Chondrocyte (in vitro differentiated cells): ENCODE data around the gene EFCAB10. TPM values are rescaled to one million over a fixed set of nuclear protein-coding genes. Genes with fewer than 3 reads are reported as not detected.

Source experiments
- DNase-seq: peaks from one replicate; pipeline ENCODE4 v3.0.0; 2021; ENCODE audit warnings: mixed read lengths, low spot score
- H3K27ac Mint-ChIP-seq: one replicate; pipeline ENCODE4 v1.8.0; 2021; ENCODE audit warnings: mild to moderate bottlenecking, moderate library complexity, mixed read lengths; ENCODE audit not compliant: unreplicated experiment
- H3K27me3 Mint-ChIP-seq: 2 replicates; pipeline ENCODE4 v1.8.0; 2021; ENCODE audit warnings: low read depth, mixed read lengths
- H3K36me3 Mint-ChIP-seq: 2 replicates; pipeline ENCODE4 v1.8.0; 2021; ENCODE audit warnings: low read depth, mixed read lengths
- H3K4me1 Mint-ChIP-seq: 2 replicates; pipeline ENCODE4 v1.8.0; 2021; ENCODE audit warnings: low read depth, mild to moderate bottlenecking, mixed read lengths
- H3K4me3 Mint-ChIP-seq: one replicate; pipeline ENCODE4 v1.8.0; 2021; ENCODE audit warnings: mild to moderate bottlenecking, moderate library complexity, mixed read lengths; ENCODE audit not compliant: unreplicated experiment
- H3K9me3 Mint-ChIP-seq: 2 replicates; pipeline ENCODE4 v1.8.0; 2021; ENCODE audit warnings: low read depth, mixed read lengths
- total RNA-seq: library from RNA; stranded (reverse); gene quantifications from 3 replicates; pipeline ENCODE4 v1.2.1, GENCODE V29; 2021
- TF ChIP-seq, protein P1 (sequence below): fragments of 200-600 bp; sonication (generic); IDR thresholded peaks from 2 replicates; pipeline ENCODE4 v1.5.0; 2021; ENCODE audit warnings: antibody characterized with exemption, mild to moderate bottlenecking, moderate library complexity

Gene EFCAB10
- total RNA-seq, 1 donor from 2014 or later: not detected

DNA sequence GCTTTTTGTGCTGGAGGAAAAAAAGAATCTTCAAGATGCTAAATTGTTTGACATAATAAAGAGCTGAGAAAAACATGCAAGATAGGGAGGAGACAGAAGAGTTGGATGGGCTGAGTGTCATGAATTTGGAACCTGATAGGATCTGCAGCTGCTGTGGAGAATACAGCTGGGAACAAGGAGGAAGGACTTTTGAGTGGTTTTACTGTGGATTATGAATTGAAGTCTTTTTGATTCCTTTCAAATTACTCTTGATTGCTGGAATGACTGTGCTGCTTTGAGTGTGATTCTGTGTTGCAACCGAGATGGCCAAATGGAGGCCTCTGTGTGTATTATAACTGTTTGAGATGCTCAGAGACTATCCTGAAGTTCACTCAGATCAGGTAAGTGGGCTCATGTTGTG is 4.0 kb downstream of the EFCAB10 start:
- DNase-seq: no peak
- TF ChIP-seq, protein P1, sequence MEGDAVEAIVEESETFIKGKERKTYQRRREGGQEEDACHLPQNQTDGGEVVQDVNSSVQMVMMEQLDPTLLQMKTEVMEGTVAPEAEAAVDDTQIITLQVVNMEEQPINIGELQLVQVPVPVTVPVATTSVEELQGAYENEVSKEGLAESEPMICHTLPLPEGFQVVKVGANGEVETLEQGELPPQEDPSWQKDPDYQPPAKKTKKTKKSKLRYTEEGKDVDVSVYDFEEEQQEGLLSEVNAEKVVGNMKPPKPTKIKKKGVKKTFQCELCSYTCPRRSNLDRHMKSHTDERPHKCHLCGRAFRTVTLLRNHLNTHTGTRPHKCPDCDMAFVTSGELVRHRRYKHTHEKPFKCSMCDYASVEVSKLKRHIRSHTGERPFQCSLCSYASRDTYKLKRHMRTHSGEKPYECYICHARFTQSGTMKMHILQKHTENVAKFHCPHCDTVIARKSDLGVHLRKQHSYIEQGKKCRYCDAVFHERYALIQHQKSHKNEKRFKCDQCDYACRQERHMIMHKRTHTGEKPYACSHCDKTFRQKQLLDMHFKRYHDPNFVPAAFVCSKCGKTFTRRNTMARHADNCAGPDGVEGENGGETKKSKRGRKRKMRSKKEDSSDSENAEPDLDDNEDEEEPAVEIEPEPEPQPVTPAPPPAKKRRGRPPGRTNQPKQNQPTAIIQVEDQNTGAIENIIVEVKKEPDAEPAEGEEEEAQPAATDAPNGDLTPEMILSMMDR: no peak
- Mint-ChIP-seq H3K4me1 (peaks cover 11% of the 10 kb centered on the region), H3K4me3 (no peak overlapping the region), H3K36me3 (no peaks in the 10 kb centered on the region), H3K27me3 (no peaks in the 10 kb centered on the region), H3K9me3 (no peaks in the 10 kb centered on the region), H3K27ac (no peak overlapping the region)

- TF ChIP-seq, protein P1: no peak
- no peaks in the 10 kb centered on the region for H3K4me1 Mint-ChIP-seq
- H3K36me3 Mint-ChIP-seq: peaks cover 12% of the 10 kb centered on the region
- DNase-seq: no peak
- no peak overlapping the region for H3K27ac Mint-ChIP-seq
- H3K9me3 Mint-ChIP-seq: no peaks in the 10 kb centered on the region
- no peaks in the 10 kb centered on the region for H3K27me3 Mint-ChIP-seq
- H3K4me3 Mint-ChIP-seq: no peak overlapping the region
Measured at GRCh38 chr7:105571891-105572290, 9.4 kb downstream of the EFCAB10 start.

DNA sequence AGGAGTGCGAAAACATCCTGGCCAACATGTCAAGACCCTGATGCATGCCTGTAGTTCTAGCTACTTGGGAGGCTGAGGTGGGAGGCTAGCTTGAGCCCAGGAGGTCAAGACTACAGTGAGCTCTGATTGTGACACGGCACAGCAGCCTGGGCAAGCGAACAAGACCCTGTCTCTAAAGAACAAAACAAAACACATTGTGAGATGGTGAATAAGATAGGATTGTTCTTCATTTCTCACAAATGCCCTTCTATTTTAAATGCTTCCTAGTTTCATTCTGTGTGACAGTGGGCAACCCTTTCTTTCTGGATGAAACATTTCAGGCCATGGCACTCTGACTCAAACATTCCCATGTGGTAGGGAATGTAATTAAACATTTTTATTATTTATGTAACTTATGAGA is 13.5 kb downstream of the EFCAB10 start:
- no peak overlapping the region for H3K4me3 Mint-ChIP-seq
- no peak for DNase-seq
- no peaks in the 10 kb centered on the region for H3K27me3 Mint-ChIP-seq
- H3K36me3 Mint-ChIP-seq: peaks cover 16% of the 10 kb centered on the region
- peak overlapping the region; percentile 32 for H3K27ac Mint-ChIP-seq
- TF ChIP-seq, protein P1: no peak
- H3K4me1 Mint-ChIP-seq: no peaks in the 10 kb centered on the region
- no peaks in the 10 kb centered on the region for H3K9me3 Mint-ChIP-seq

DNA sequence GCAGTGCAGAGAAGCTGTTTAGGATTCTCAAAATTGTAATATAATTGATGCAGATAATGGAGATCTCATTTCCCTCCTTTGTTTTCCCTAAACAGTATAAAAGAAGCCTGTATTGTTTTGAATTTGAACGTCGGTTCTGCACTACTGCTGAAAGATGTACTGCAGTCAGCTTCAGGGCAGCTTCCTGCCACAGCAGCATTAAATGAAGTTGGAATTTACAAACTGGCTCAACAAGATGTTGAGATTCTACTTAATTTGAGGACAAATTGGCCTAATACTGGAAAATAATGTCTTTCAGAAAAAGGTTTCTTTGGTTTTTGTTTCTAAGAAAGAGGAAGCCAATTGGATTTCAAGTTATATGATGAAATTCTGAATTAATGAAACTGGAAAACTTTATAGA is 14.3 kb downstream of the EFCAB10 start:
- Mint-ChIP-seq H3K9me3 (no peaks in the 10 kb centered on the region), H3K4me1 (no peaks in the 10 kb centered on the region), H3K36me3 (peaks cover 17% of the 10 kb centered on the region), H3K4me3 (no peak overlapping the region), H3K27me3 (no peaks in the 10 kb centered on the region), H3K27ac (no peak overlapping the region)
- TF ChIP-seq, protein P1: no peak
- DNase-seq: no peak

GRCh38 chr7:105565190-105565589 is 16.1 kb downstream of the EFCAB10 start:
- H3K4me1 Mint-ChIP-seq: no peaks in the 10 kb centered on the region
- no peak overlapping the region for H3K27ac Mint-ChIP-seq
- no peaks in the 10 kb centered on the region for H3K27me3 Mint-ChIP-seq
- H3K36me3 Mint-ChIP-seq: peaks cover 19% of the 10 kb centered on the region
- no peaks in the 10 kb centered on the region for H3K9me3 Mint-ChIP-seq
- H3K4me3 Mint-ChIP-seq: no peak overlapping the region
- DNase-seq: no peak
- TF ChIP-seq, protein P1: no peak
